Spleen (tissue), 7 donors: ENCODE measurements around the gene RPRD2.

Experiments
- POLR2A ChIP-seq, 3 donors: fragments of 450-650 bp; IDR thresholded peaks; one replicate each; pipeline ENCODE4 v1.5.1; 2017; ENCODE audit warnings: antibody characterized with exemption in 3 of 3, mild to moderate bottlenecking in 1 of 3
- POLR2AphosphoS5 ChIP-seq, 3 donors: sonication (generic); formaldehyde crosslinking; IDR thresholded peaks; one replicate each; pipeline ENCODE4 v1.5.1; 2017; ENCODE audit warnings: antibody characterized with exemption in 3 of 3
- TF ChIP-seq, protein P1 (sequence below), 11 experiments: fragments of 200-600 bp in 7 of 11; fragments of 450-650 bp in 4 of 11; sonication (generic) in 4 of 11; IDR thresholded peaks in 8 of 11; conservative IDR thresholded peaks in 3 of 11; 1 replicate in 7 of 11; 2 replicates in 4 of 11; pipeline versions ENCODE4 v1.4.0 to v1.8.0; 2016 to 2021; ENCODE audit warnings: antibody characterized with exemption in 11 of 11, inconsistent platforms in 4 of 11, mild to moderate bottlenecking in 1 of 11
- donor health status: DM: no; HTN: no; CAD: no; lungs with moderate emphysema.
- donor health status: DM: no; HTN: no; CAD: no.
- donor health status: DM: no; HTN: no; CAD: no.

DNA sequence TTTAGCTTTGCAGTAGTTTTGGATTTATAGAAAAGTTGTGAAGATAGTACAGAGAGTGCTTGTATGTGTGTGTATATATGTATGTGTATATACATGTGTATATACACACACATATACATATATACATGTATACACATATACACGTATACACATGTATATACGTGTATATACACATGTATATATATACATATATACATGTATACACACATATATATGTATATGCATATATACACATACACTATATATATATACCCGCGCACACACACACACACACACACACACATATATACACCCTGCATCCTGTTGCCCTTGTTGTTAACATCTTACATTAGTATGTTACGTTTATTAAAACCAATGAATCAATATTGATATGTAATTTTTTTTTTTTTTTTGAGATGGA lies 24.3 kb downstream of the RPRD2 start:
- TF ChIP-seq, protein P1, sequence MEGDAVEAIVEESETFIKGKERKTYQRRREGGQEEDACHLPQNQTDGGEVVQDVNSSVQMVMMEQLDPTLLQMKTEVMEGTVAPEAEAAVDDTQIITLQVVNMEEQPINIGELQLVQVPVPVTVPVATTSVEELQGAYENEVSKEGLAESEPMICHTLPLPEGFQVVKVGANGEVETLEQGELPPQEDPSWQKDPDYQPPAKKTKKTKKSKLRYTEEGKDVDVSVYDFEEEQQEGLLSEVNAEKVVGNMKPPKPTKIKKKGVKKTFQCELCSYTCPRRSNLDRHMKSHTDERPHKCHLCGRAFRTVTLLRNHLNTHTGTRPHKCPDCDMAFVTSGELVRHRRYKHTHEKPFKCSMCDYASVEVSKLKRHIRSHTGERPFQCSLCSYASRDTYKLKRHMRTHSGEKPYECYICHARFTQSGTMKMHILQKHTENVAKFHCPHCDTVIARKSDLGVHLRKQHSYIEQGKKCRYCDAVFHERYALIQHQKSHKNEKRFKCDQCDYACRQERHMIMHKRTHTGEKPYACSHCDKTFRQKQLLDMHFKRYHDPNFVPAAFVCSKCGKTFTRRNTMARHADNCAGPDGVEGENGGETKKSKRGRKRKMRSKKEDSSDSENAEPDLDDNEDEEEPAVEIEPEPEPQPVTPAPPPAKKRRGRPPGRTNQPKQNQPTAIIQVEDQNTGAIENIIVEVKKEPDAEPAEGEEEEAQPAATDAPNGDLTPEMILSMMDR (IDR thresholded peaks at IDR 0.05 in 8 of 11, conservative IDR thresholded peaks at IDR 0.05 in 3 of 11), result no peak
- TF ChIP-seq POLR2A (IDR thresholded peaks at IDR 0.05), result no peak
- no peak for TF ChIP-seq POLR2AphosphoS5 (IDR thresholded peaks at IDR 0.05)
